ENCODE data around the gene ACADSB. TPM values are rescaled to one million over a fixed set of nuclear protein-coding genes. Genes with fewer than 3 reads are reported as not detected.

Gene ACADSB
- total RNA-seq, 4 donors from 2014 or later, result 8.8 to 20.5 (median 18.1) TPM

DNA sequence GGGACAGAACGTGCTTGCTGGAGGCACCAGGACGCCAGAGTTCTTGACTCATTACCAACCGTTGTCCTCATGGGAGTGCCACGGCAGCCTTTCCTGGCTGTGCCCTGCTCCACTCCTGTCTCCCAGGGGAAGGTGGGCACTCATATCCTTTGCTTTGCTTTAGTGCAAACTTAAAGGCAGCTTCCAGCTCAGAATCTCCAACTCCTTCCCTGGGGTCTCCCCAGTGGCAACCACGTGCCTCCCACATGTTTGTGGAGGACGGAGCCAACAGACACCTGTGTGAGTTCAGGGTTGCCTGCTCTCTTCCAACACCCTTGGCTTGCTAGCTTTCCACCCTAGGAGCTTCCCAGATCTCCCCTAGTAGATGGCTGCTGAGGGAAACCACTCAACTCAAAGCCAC, 75.0 kb downstream of the ACADSB start:
- no peak overlapping the region for H3K4me3 ChIP-seq (ENCODE audit: low read depth, poor library complexity, severe bottlenecking)
- intact Hi-C loops (cut with DNase I; ENCODE audit: low total_unique reads), result no loop called here
- WGBS, 2 donors, result 74 to 83% methylated on average over 6 of the region's 6 CpGs
- TF ChIP-seq POLR2A (IDR thresholded peaks at IDR 0.05), result no peak
- TF ChIP-seq, protein P1, sequence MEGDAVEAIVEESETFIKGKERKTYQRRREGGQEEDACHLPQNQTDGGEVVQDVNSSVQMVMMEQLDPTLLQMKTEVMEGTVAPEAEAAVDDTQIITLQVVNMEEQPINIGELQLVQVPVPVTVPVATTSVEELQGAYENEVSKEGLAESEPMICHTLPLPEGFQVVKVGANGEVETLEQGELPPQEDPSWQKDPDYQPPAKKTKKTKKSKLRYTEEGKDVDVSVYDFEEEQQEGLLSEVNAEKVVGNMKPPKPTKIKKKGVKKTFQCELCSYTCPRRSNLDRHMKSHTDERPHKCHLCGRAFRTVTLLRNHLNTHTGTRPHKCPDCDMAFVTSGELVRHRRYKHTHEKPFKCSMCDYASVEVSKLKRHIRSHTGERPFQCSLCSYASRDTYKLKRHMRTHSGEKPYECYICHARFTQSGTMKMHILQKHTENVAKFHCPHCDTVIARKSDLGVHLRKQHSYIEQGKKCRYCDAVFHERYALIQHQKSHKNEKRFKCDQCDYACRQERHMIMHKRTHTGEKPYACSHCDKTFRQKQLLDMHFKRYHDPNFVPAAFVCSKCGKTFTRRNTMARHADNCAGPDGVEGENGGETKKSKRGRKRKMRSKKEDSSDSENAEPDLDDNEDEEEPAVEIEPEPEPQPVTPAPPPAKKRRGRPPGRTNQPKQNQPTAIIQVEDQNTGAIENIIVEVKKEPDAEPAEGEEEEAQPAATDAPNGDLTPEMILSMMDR (IDR thresholded peaks at IDR 0.05), result no peak
- peak in 1 of 2 donors; percentile 62 for DNase-seq (ENCODE audit: low spot score in 2 of 2)

DNA sequence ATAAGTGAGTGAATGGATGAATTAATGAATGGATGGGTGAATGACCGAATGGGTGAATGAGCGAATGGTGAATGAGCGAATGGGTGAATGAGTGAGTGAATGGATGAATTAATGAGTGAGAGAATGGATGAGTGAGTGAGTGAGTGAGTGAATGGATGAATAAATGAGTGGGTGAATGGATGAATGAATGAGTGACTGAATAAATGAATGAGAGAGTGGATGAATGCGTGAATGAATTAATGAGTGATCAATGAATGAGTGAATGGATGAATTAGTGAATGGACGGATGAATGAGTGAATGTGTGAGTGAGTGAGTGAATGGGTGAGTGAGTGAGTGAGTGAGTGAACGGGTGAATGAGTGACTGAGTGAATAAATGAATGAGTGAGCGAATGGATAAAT, 77.5 kb downstream of the ACADSB start:
- H3K4me3 ChIP-seq (ENCODE audit: low read depth, poor library complexity, severe bottlenecking), result no peak overlapping the region
- no peak for DNase-seq (ENCODE audit: low spot score in 2 of 2)
- no peak for TF ChIP-seq POLR2A (IDR thresholded peaks at IDR 0.05)
- TF ChIP-seq, protein P1 (IDR thresholded peaks at IDR 0.05), result no peak
- 77 to 91% methylated on average over 7 of the region's 7 CpGs for WGBS, 2 donors
- intact Hi-C loops (cut with DNase I; ENCODE audit: low total_unique reads), result no loop called here

GRCh38 chr10:123087348-123087747, 78.5 kb downstream of the ACADSB start:
- intact Hi-C loops (cut with DNase I; ENCODE audit: low total_unique reads), result no loop called here
- TF ChIP-seq, protein P1 (IDR thresholded peaks at IDR 0.05), result no peak
- no peak for TF ChIP-seq POLR2A (IDR thresholded peaks at IDR 0.05)
- H3K4me3 ChIP-seq (ENCODE audit: low read depth, poor library complexity, severe bottlenecking), result no peak overlapping the region
- 73 to 82% methylated on average over 4 of the region's 4 CpGs for WGBS, 2 donors
- DNase-seq (ENCODE audit: low spot score in 2 of 2), result no peak

DNA sequence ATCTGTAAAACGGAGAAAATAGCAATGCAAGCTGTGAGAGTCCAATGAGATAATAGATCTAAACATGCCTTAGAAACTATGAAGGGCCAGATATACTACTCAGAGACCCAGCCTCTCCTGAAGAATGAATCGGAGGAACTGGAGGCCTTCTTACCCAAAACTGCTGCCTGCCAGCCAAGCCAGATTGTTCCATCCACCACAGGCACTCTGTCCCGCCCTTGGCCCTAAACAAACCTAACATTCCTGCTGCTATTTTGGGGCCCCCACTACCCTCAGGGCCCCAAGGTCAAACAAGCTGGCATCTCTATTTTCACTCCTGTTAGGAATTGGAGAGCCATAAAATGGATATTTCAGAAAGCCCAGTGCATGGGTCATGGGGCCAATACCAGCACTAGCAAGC, 79.0 kb downstream of the ACADSB start:
- H3K4me3 ChIP-seq (ENCODE audit: low read depth, poor library complexity, severe bottlenecking), result no peak overlapping the region
- intact Hi-C loops (cut with DNase I; ENCODE audit: low total_unique reads), result no loop called here
- DNase-seq (ENCODE audit: low spot score in 2 of 2), result no peak
- TF ChIP-seq, protein P1 (IDR thresholded peaks at IDR 0.05), result no peak
- no peak for TF ChIP-seq POLR2A (IDR thresholded peaks at IDR 0.05)
- WGBS, 2 donors, result 66 to 76% methylated on average over 3 of the region's 3 CpGs

DNA sequence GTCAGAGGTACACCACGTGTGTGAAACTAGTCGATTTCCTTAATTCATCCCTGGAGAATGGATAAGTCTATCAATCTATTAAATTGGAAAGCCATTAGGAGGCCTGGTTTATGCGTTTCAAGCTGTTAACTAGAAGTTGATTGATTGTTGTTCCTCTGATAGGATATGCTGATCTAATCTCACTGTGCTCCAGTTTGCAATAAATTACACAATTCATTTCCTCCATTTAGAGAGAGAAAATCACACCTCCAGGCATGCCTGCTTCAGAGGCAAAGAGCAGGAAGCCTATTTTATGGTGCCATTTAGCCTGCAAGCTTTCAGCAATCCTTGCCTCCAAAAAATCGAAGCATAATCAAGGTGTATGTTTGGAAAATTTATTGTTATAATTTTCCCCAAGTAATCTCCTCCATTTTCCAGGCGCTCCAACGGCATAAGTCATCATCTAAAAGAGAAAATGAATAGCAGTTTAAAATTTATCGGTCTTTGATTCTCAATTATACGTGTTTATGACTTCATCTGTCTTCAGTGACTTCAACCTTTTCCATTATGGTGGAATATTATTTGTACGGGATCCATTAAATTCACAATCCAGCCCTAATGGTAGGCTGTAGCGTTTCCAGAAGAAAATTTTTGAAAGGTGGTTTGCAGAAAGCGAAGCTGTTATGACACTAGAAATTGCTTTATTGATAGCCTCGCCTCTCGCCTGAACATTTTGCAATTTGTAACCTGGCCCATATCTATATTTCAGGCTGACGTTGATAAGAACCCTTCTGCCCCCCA, 84.0 kb downstream of the ACADSB start:
- 53 to 54% methylated on average over 14 of the region's 14 CpGs for whole genome bisulfite sequencing, 2 donors

More for the DNA sequence above, 84.0 kb downstream of the ACADSB start:
- no peak overlapping the region for H3K4me3 ChIP-seq (ENCODE audit: low read depth, poor library complexity, severe bottlenecking)
- intact Hi-C loops (cut with DNase I; ENCODE audit: low total_unique reads), result no loop called here
- TF ChIP-seq, protein P1 (IDR thresholded peaks at IDR 0.05), result no peak
- TF ChIP-seq POLR2A (IDR thresholded peaks at IDR 0.05), result no peak
- DNase-seq (ENCODE audit: low spot score in 2 of 2), result no peak
